NCI-H748 (cell line): ENCODE measurements around the gene CDKN2B-AS1.
"Not testable (repeated sequence)": the region's sequence is repeated elsewhere in the genome, so short reads cannot be mapped to it uniquely, and the experiment has no call there.

ENCODE experiments used
- DNase-seq: peaks from one replicate; lab custom pipeline; 2025; ENCODE audit not compliant: unreplicated experiment; lab: John Stamatoyannopoulos, UW

Gene CDKN2B-AS1

GRCh38 chr9:22043928-22044327 is 49.3 kb downstream of the CDKN2B-AS1 start:
- no peak for DNase-seq

- DNase-seq = no peak
Measured at GRCh38 chr9:22044583-22044982, 50.0 kb downstream of the CDKN2B-AS1 start.

GRCh38 chr9:22045423-22045822 is 50.8 kb downstream of the CDKN2B-AS1 start:
- no peak for DNase-seq

- DNase-seq = no peak
Measured at GRCh38 chr9:22046243-22046885, 51.8 kb downstream of the CDKN2B-AS1 start.

GRCh38 chr9:22047596-22047995 is 53.0 kb downstream of the CDKN2B-AS1 start:
- DNase-seq = no peak

- DNase-seq = no peak
Measured at GRCh38 chr9:22049411-22049810, 54.8 kb downstream of the CDKN2B-AS1 start.

GRCh38 chr9:22050924-22051323 is 56.3 kb downstream of the CDKN2B-AS1 start:
- no peak for DNase-seq

GRCh38 chr9:22052376-22052945 is 57.9 kb downstream of the CDKN2B-AS1 start:
- no peak for DNase-seq

GRCh38 chr9:22053178-22053577 is 58.6 kb downstream of the CDKN2B-AS1 start:
- no peak for DNase-seq

- no peak for DNase-seq
Measured at GRCh38 chr9:22054076-22054475, 59.5 kb downstream of the CDKN2B-AS1 start.

GRCh38 chr9:22054529-22054928 is 59.9 kb downstream of the CDKN2B-AS1 start:
- no peak for DNase-seq

- no peak for DNase-seq
Measured at GRCh38 chr9:22055090-22055489, 60.5 kb downstream of the CDKN2B-AS1 start.

GRCh38 chr9:22056402-22056801 is 61.8 kb downstream of the CDKN2B-AS1 start:
- no peak for DNase-seq

- not testable (repeated sequence) for DNase-seq
Measured at GRCh38 chr9:22057972-22058371, 63.4 kb downstream of the CDKN2B-AS1 start.

- DNase-seq = no peak
Measured at GRCh38 chr9:22060831-22061383, 66.3 kb downstream of the CDKN2B-AS1 start.

GRCh38 chr9:22064957-22065356 is 70.4 kb downstream of the CDKN2B-AS1 start:
- DNase-seq = no peak

- no peak for DNase-seq
Measured at GRCh38 chr9:22065431-22066200, 71.0 kb downstream of the CDKN2B-AS1 start.

GRCh38 chr9:22067196-22067595 is 72.6 kb downstream of the CDKN2B-AS1 start:
- DNase-seq = no peak

GRCh38 chr9:22068369-22068768 is 73.8 kb downstream of the CDKN2B-AS1 start:
- no peak for DNase-seq

- no peak for DNase-seq
Measured at GRCh38 chr9:22073349-22073748, 78.8 kb downstream of the CDKN2B-AS1 start.

- no peak for DNase-seq
Measured at GRCh38 chr9:22078081-22078480, 83.5 kb downstream of the CDKN2B-AS1 start.

GRCh38 chr9:22079873-22080341 is 85.3 kb downstream of the CDKN2B-AS1 start:
- no peak for DNase-seq
